Measurements from ENCODE around the gene TRAF3IP1. TPM values are rescaled to one million over a fixed set of nuclear protein-coding genes. Genes with fewer than 3 reads are reported as not detected.

Gene TRAF3IP1
- total and polyA plus RNA-seq, 2 of the 13 experiments (the other 11 are each of a cell fraction or from before 2014, with no cell fraction given) = 4.1 to 12.9 TPM

- H3K4me2 ChIP-seq (ENCODE audit: low read depth, low read length) = no peak overlapping the region
- H4K20me1 ChIP-seq (ENCODE audit: insufficient read depth, low read length) = no peaks in the 10 kb centered on the region
- ChIA-PET CTCF (ENCODE audit: low intra/inter-chr PET ratio, low total read pairs) (no interaction called here), POLR2A (no interaction called here)
- no peak overlapping the region for H3K27ac ChIP-seq (ENCODE audit: extremely low read length, insufficient read depth, low read length)
- peaks cover 11 to 24% of the 10 kb centered on the region in 2 experiments; a peak in 4 of 5 replicates for H3K27me3 ChIP-seq (ENCODE audit: control insufficient read depth in 1 of 2, insufficient read depth in 2 of 2, low read length in 2 of 2)
- intact Hi-C loops (cut with micrococcal nuclease; ENCODE audit: unreplicated experiment) = no loop called here
- H3K9me3 ChIP-seq (ENCODE audit: low read length) = no peaks in the 10 kb centered on the region
- no TSS peak for BruUV-seq (replicated peaks)
- in situ Hi-C loops (cut with HindIII; ENCODE audit: extremely low pct_ligation_motif_present, low pct_unique_long_range_greater_than_20kb) = no loop called here
- H3K79me2 ChIP-seq (ENCODE audit: insufficient read depth, low read length) = no peaks in the 10 kb centered on the region
- DNase-seq (ENCODE audit: low spot score) (no peak), FAIRE-seq (no peak), ATAC-seq (peak; percentile 17)
- 60% methylated on average over 8 of the region's 13 CpGs for WGBS (ENCODE audit: low lambda C conversion rate)
- no peak overlapping the region for H2AFZ ChIP-seq (ENCODE audit: low read length)
- H3K9ac ChIP-seq (ENCODE audit: insufficient read depth, low read depth, low read length) = no peak overlapping the region
- no peaks in the 10 kb centered on the region for H3K36me3 ChIP-seq (replicated peaks in 1 of 2; ENCODE audit: control insufficient read depth in 1 of 2, insufficient read depth in 2 of 2, low read length in 2 of 2)
- peaks cover 10% of the 10 kb centered on the region for H3K4me1 ChIP-seq (ENCODE audit: insufficient read depth, low read length)
- no peak overlapping the region for H3K4me3 ChIP-seq (replicated peaks in 1 of 3; ENCODE audit: insufficient read depth in 1 of 3, low read depth in 2 of 3, low read length in 3 of 3)
- no peak for TF ChIP-seq ZNF414 (CRISPR knock-in tag; IDR thresholded peaks at IDR 0.05)
- 0 out of 2 replicates have a peak, but pooled peaks have one; percentile 17 for TF ChIP-seq ARID4A (CRISPR knock-in tag; IDR thresholded peaks at IDR 0.05; ENCODE audit: borderline replicate concordance)
- no peak for TF ChIP-seq ZNF292 (CRISPR knock-in tag; IDR thresholded peaks at IDR 0.05; ENCODE audit: borderline replicate concordance, low read depth)
These were observed 5.2 kb upstream of the TRAF3IP1 start for GRCh38 chr2:238315031-238315595.
